SJSA1 (cell line): ENCODE measurements around the gene SLC9A9. TPM values are rescaled to one million over a fixed set of nuclear protein-coding genes. Genes with fewer than 3 reads are reported as not detected.

Experiments
- DNase-seq, 2 experiments: peaks; one replicate each; pipeline ENCODE4 v3.0.0-alpha.2; 2015 to 2020; ENCODE audit warnings: low spot score in 2 of 2, low read depth in 1 of 2
- H3K27ac ChIP-seq: fragments of 250-450 bp; sonication (Bioruptor Pico); 2 replicates; pipeline ENCODE4 v1.5.1; 2020; ENCODE audit warnings: mild to moderate bottlenecking, moderate library complexity
- H3K27me3 ChIP-seq: fragments of 250-450 bp; sonication (Bioruptor Pico); replicated peaks from 2 replicates; pipeline ENCODE4 v1.5.1; 2020; ENCODE audit warnings: mild to moderate bottlenecking, moderate library complexity
- H3K36me3 ChIP-seq: fragments of 250-450 bp; sonication (Bioruptor Pico); 2 replicates; pipeline ENCODE4 v1.5.1; 2020; ENCODE audit warnings: mild to moderate bottlenecking
- H3K4me1 ChIP-seq: fragments of 250-450 bp; sonication (Bioruptor Pico); replicated peaks from 2 replicates; pipeline ENCODE4 v1.6.1; 2021; ENCODE audit warnings: mild to moderate bottlenecking
- H3K4me3 ChIP-seq: fragments of 250-450 bp; sonication (Bioruptor Pico); 2 replicates; pipeline ENCODE4 v1.5.1; 2020; ENCODE audit warnings: mild to moderate bottlenecking
- H3K9me3 ChIP-seq: fragments of 250-450 bp; sonication (Bioruptor Pico); replicated peaks from 2 replicates; pipeline ENCODE4 v1.5.1; 2020; ENCODE audit warnings: mild to moderate bottlenecking
- total RNA-seq: library from RNA; depleted of rRNA; stranded (reverse); fragments of >200 nt; shearing (Covaris generic); gene quantifications from 2 replicates; pipeline ENCODE4 v1.2.3, GENCODE V29; 2014

Gene SLC9A9
- total RNA-seq, 1 experiment from 2014 or later = 0.05 TPM

- H3K27ac ChIP-seq = no peak overlapping the region
- H3K27me3 ChIP-seq = no peaks in the 10 kb centered on the region
- no peak overlapping the region for H3K4me3 ChIP-seq
- no peak for DNase-seq
- H3K9me3 ChIP-seq = no peaks in the 10 kb centered on the region
- no peaks in the 10 kb centered on the region for H3K36me3 ChIP-seq
- no peaks in the 10 kb centered on the region for H3K4me1 ChIP-seq
These were observed 261.7 kb downstream of the SLC9A9 start for GRCh38 chr3:143586576-143586975.

GRCh38 chr3:143585720-143586456 lies 262.4 kb downstream of the SLC9A9 start:
- H3K27me3 ChIP-seq = no peaks in the 10 kb centered on the region
- DNase-seq = no peak
- no peaks in the 10 kb centered on the region for H3K36me3 ChIP-seq
- H3K4me1 ChIP-seq = no peaks in the 10 kb centered on the region
- H3K27ac ChIP-seq = no peak overlapping the region
- no peak overlapping the region for H3K4me3 ChIP-seq
- no peaks in the 10 kb centered on the region for H3K9me3 ChIP-seq

GRCh38 chr3:143584474-143584873 lies 263.8 kb downstream of the SLC9A9 start:
- Histone ChIP-seq H3K27me3 (no peaks in the 10 kb centered on the region), H3K4me3 (no peak overlapping the region), H3K36me3 (no peaks in the 10 kb centered on the region), H3K4me1 (no peaks in the 10 kb centered on the region), H3K27ac (no peak overlapping the region), H3K9me3 (no peaks in the 10 kb centered on the region)
- DNase-seq = no peak

GRCh38 chr3:143581972-143582722 lies 266.1 kb downstream of the SLC9A9 start:
- Histone ChIP-seq H3K36me3 (no peaks in the 10 kb centered on the region), H3K4me1 (no peaks in the 10 kb centered on the region), H3K27me3 (no peaks in the 10 kb centered on the region), H3K27ac (no peak overlapping the region), H3K4me3 (no peak overlapping the region), H3K9me3 (no peaks in the 10 kb centered on the region)
- no peak for DNase-seq

- no peak for DNase-seq
- Histone ChIP-seq H3K9me3 (no peaks in the 10 kb centered on the region), H3K4me3 (no peak overlapping the region), H3K27me3 (no peaks in the 10 kb centered on the region), H3K36me3 (no peaks in the 10 kb centered on the region), H3K27ac (no peak overlapping the region), H3K4me1 (no peaks in the 10 kb centered on the region)
These were observed 269.3 kb downstream of the SLC9A9 start for GRCh38 chr3:143578810-143579435.

GRCh38 chr3:143576568-143577270 lies 271.5 kb downstream of the SLC9A9 start:
- Histone ChIP-seq H3K9me3 (no peaks in the 10 kb centered on the region), H3K27ac (no peak overlapping the region), H3K36me3 (no peaks in the 10 kb centered on the region), H3K4me3 (no peak overlapping the region), H3K4me1 (no peaks in the 10 kb centered on the region), H3K27me3 (no peaks in the 10 kb centered on the region)
- DNase-seq = no peak

- Histone ChIP-seq H3K9me3 (no peaks in the 10 kb centered on the region), H3K4me1 (no peaks in the 10 kb centered on the region), H3K4me3 (no peak overlapping the region), H3K27ac (no peak overlapping the region), H3K27me3 (no peaks in the 10 kb centered on the region), H3K36me3 (no peaks in the 10 kb centered on the region)
- DNase-seq = no peak
These were observed 273.3 kb downstream of the SLC9A9 start for GRCh38 chr3:143574933-143575332.

GRCh38 chr3:143573610-143574303 lies 274.5 kb downstream of the SLC9A9 start:
- Histone ChIP-seq H3K27ac (no peak overlapping the region), H3K36me3 (no peaks in the 10 kb centered on the region), H3K4me1 (no peaks in the 10 kb centered on the region), H3K9me3 (no peaks in the 10 kb centered on the region), H3K27me3 (no peaks in the 10 kb centered on the region), H3K4me3 (no peak overlapping the region)
- no peak for DNase-seq

- Histone ChIP-seq H3K9me3 (no peaks in the 10 kb centered on the region), H3K4me3 (no peak overlapping the region), H3K4me1 (no peaks in the 10 kb centered on the region), H3K36me3 (no peaks in the 10 kb centered on the region), H3K27me3 (no peaks in the 10 kb centered on the region), H3K27ac (no peak overlapping the region)
- no peak for DNase-seq
These were observed 276.7 kb downstream of the SLC9A9 start for GRCh38 chr3:143571548-143571947.

- Histone ChIP-seq H3K4me3 (no peak overlapping the region), H3K9me3 (no peaks in the 10 kb centered on the region), H3K27me3 (no peaks in the 10 kb centered on the region), H3K27ac (no peak overlapping the region), H3K4me1 (no peaks in the 10 kb centered on the region), H3K36me3 (no peaks in the 10 kb centered on the region)
- DNase-seq = no peak
These were observed 280.4 kb downstream of the SLC9A9 start for GRCh38 chr3:143567823-143568222.

- no peaks in the 10 kb centered on the region for H3K36me3 ChIP-seq
- H3K4me1 ChIP-seq = no peaks in the 10 kb centered on the region
- no peak overlapping the region for H3K27ac ChIP-seq
- H3K9me3 ChIP-seq = no peaks in the 10 kb centered on the region
- no peak for DNase-seq
- H3K4me3 ChIP-seq = no peak overlapping the region
- H3K27me3 ChIP-seq = no peaks in the 10 kb centered on the region
These were observed 282.3 kb downstream of the SLC9A9 start for GRCh38 chr3:143565951-143566350.

GRCh38 chr3:143563786-143564185 lies 284.5 kb downstream of the SLC9A9 start:
- Histone ChIP-seq H3K4me3 (no peak overlapping the region), H3K27ac (no peak overlapping the region), H3K9me3 (no peaks in the 10 kb centered on the region), H3K36me3 (no peaks in the 10 kb centered on the region), H3K4me1 (no peaks in the 10 kb centered on the region), H3K27me3 (no peaks in the 10 kb centered on the region)
- DNase-seq = no peak

- Histone ChIP-seq H3K4me3 (no peak overlapping the region), H3K4me1 (no peaks in the 10 kb centered on the region), H3K9me3 (no peaks in the 10 kb centered on the region), H3K27ac (no peak overlapping the region), H3K36me3 (no peaks in the 10 kb centered on the region), H3K27me3 (no peaks in the 10 kb centered on the region)
- no peak for DNase-seq
These were observed 285.5 kb downstream of the SLC9A9 start for GRCh38 chr3:143562789-143563188.
